Measurements from ENCODE around the gene LGALS7. TPM values are rescaled to one million over a fixed set of nuclear protein-coding genes. Genes with fewer than 3 reads are reported as not detected.

Gene LGALS7
- total RNA-seq, 1 donor from 2014 or later = not detected

DNA sequence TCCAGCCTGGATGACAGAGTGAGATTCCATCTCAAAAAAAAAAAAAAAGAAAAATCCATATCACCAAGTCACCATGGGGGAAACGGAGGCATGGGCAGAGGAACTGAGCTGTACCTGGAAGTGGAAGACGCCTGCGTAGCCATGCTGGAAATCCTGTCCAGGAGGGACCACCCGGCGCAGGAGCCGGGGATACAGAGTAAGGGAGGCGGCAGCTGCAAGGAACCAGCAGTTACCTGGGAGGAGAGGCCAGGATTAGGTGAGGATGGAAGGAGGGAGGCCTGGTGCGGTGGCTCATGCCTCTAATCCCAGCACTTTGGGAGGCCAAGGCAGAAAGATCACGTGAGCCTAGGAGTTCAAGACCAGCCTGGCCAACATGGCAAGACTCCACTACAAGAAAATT, 31.0 kb downstream of the LGALS7 start:
- H3K79me2 ChIP-seq (ENCODE audit: low read depth) = no peaks in the 10 kb centered on the region
- peaks cover 15% of the 10 kb centered on the region for H3K27me3 Mint-ChIP-seq (ENCODE audit: insufficient read depth, low read depth)
- no peaks in the 10 kb centered on the region for H3K36me3 ChIP-seq
- no peaks in the 10 kb centered on the region for H3K9me3 Mint-ChIP-seq
- TF ChIP-seq EZH2 (IDR thresholded peaks at IDR 0.05) (no peak), EZH2phosphoT487 (IDR thresholded peaks at IDR 0.05) (no peak)
- TF ChIP-seq, protein P1, sequence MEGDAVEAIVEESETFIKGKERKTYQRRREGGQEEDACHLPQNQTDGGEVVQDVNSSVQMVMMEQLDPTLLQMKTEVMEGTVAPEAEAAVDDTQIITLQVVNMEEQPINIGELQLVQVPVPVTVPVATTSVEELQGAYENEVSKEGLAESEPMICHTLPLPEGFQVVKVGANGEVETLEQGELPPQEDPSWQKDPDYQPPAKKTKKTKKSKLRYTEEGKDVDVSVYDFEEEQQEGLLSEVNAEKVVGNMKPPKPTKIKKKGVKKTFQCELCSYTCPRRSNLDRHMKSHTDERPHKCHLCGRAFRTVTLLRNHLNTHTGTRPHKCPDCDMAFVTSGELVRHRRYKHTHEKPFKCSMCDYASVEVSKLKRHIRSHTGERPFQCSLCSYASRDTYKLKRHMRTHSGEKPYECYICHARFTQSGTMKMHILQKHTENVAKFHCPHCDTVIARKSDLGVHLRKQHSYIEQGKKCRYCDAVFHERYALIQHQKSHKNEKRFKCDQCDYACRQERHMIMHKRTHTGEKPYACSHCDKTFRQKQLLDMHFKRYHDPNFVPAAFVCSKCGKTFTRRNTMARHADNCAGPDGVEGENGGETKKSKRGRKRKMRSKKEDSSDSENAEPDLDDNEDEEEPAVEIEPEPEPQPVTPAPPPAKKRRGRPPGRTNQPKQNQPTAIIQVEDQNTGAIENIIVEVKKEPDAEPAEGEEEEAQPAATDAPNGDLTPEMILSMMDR (IDR thresholded peaks at IDR 0.05) = no peak
- no peak overlapping the region for H3K4me3 Mint-ChIP-seq
- H4K20me1 ChIP-seq (ENCODE audit: low read depth) = no peaks in the 10 kb centered on the region
- peaks cover under 1% of the 10 kb centered on the region for H3K4me1 ChIP-seq
- peaks cover 8% of the 10 kb centered on the region for H3K27me3 ChIP-seq
- no peaks in the 10 kb centered on the region for H3F3A ChIP-seq (ENCODE audit: low read depth)
- H3K27ac ChIP-seq = no peak overlapping the region
- H3K4me3 ChIP-seq = no peak overlapping the region
- peaks cover 2% of the 10 kb centered on the region for H3K36me3 Mint-ChIP-seq
- H2AFZ ChIP-seq (replicated peaks) = no peak overlapping the region
- no peak overlapping the region for H3K27ac Mint-ChIP-seq
- DNase-seq (ENCODE audit: low spot score) = no peak
- no peak overlapping the region for H3K9ac ChIP-seq
- H3K9me3 ChIP-seq (ENCODE audit: low read depth) = no peaks in the 10 kb centered on the region
- no peak overlapping the region for H3K4me2 ChIP-seq
- H3K4me1 Mint-ChIP-seq = peaks cover 6% of the 10 kb centered on the region

DNA sequence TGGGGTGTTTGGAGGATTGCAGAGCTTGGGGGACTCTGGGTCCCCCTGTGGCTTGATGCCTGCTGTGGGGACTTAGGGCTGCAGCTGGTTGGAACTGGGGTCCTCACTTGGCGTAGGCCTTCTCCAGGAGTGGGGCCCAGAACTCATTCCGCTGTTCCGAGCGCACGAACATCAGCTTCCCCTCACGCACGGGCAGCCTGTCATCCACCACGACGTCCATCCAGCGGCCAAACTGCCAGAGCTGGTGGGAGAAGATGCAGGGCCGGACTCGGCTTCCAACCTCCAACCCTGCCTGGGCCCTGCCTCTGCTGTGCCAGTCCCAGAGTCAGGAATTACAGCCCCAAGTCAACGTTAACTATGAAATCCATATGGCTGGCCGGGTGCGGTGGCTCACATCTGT, 31.6 kb downstream of the LGALS7 start:
- H3K27me3 ChIP-seq = peaks cover 14% of the 10 kb centered on the region
- Mint-ChIP-seq H3K36me3 (peaks cover 2% of the 10 kb centered on the region), H3K9me3 (no peaks in the 10 kb centered on the region), H3K27ac (no peak overlapping the region), H3K27me3 (ENCODE audit: insufficient read depth, low read depth) (peaks cover 15% of the 10 kb centered on the region), H3K4me3 (no peak overlapping the region), H3K4me1 (peaks cover 6% of the 10 kb centered on the region)
- H3K79me2 ChIP-seq (ENCODE audit: low read depth) = no peaks in the 10 kb centered on the region
- no peak overlapping the region for H2AFZ ChIP-seq (replicated peaks)
- no peaks in the 10 kb centered on the region for H3K9me3 ChIP-seq (ENCODE audit: low read depth)
- H3K4me3 ChIP-seq = no peak overlapping the region
- DNase-seq (ENCODE audit: low spot score) = no peak
- H3K9ac ChIP-seq = no peak overlapping the region
- H3K36me3 ChIP-seq = no peaks in the 10 kb centered on the region
- no peak overlapping the region for H3K4me2 ChIP-seq
- TF ChIP-seq, protein P1 (IDR thresholded peaks at IDR 0.05) = no peak
- no peaks in the 10 kb centered on the region for H4K20me1 ChIP-seq (ENCODE audit: low read depth)
- no peaks in the 10 kb centered on the region for H3F3A ChIP-seq (ENCODE audit: low read depth)
- H3K4me1 ChIP-seq = peaks cover 4% of the 10 kb centered on the region
- no peak overlapping the region for H3K27ac ChIP-seq

DNA sequence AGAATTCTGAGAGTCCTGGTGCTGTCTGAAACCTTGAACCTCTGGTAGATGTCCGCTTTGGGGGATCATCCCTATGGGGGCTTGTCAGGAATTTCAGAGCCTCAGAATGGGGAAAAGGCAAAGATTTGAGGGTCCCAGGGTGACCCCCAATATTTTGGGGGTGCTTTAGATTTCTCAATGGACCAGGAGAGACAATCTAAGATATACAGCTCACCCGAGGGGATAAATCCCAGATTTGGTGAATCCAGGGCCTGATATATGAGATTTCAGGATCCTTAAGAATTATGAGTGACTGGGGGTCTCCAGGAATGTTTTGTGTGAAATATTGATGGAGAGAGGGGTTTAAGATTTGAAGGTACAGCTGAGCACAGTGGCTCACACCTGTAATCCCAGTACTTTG, 32.4 kb downstream of the LGALS7 start:
- no peak overlapping the region for H3K27ac Mint-ChIP-seq
- no peak overlapping the region for H3K4me2 ChIP-seq
- H3K79me2 ChIP-seq (ENCODE audit: low read depth) = no peaks in the 10 kb centered on the region
- no peaks in the 10 kb centered on the region for H3F3A ChIP-seq (ENCODE audit: low read depth)
- H3K36me3 ChIP-seq = no peaks in the 10 kb centered on the region
- H3K27me3 Mint-ChIP-seq (ENCODE audit: insufficient read depth, low read depth) = peaks cover 15% of the 10 kb centered on the region
- H3K27me3 ChIP-seq = peaks cover 22% of the 10 kb centered on the region
- no peaks in the 10 kb centered on the region for H3K9me3 ChIP-seq (ENCODE audit: low read depth)
- H3K4me1 Mint-ChIP-seq = peaks cover 6% of the 10 kb centered on the region
- no peak overlapping the region for H3K27ac ChIP-seq
- TF ChIP-seq, protein P1 (IDR thresholded peaks at IDR 0.05) = no peak
- TF ChIP-seq EZH2phosphoT487 (IDR thresholded peaks at IDR 0.05) = no peak
- no peak for TF ChIP-seq EZH2 (IDR thresholded peaks at IDR 0.05)
- H3K9ac ChIP-seq = no peak overlapping the region
- no peaks in the 10 kb centered on the region for H4K20me1 ChIP-seq (ENCODE audit: low read depth)
- H3K4me3 ChIP-seq = no peak overlapping the region
- peaks cover 2% of the 10 kb centered on the region for H3K36me3 Mint-ChIP-seq
- no peaks in the 10 kb centered on the region for H3K9me3 Mint-ChIP-seq
- H3K4me3 Mint-ChIP-seq = no peak overlapping the region
- peaks cover 4% of the 10 kb centered on the region for H3K4me1 ChIP-seq
- no peak overlapping the region for H2AFZ ChIP-seq (replicated peaks)
- no peak for DNase-seq (ENCODE audit: low spot score)

DNA sequence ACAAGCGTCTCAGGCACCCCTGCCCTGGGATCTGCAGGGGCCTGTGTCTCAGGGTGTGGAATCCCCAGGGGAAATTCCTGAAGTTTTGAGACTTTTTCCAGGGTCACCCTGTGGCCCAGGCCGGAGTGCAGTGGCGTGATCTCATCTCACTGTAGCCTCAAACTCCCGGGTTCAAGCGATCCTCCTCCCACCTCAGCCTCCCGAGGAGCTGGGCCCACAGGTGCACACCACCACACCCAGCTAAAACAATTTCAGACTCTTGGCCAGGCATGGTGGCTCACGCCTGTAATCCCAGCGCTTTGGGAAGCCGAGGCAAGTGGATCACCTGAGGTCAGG, 33.1 kb downstream of the LGALS7 start:
- no peak for DNase-seq (ENCODE audit: low spot score)
- no peak for TF ChIP-seq EZH2 (IDR thresholded peaks at IDR 0.05)
- TF ChIP-seq, protein P1 (IDR thresholded peaks at IDR 0.05) = no peak
- TF ChIP-seq EZH2phosphoT487 (IDR thresholded peaks at IDR 0.05) = no peak
- Histone ChIP-seq H3K27me3 (peaks cover 22% of the 10 kb centered on the region), H3K4me2 (no peak overlapping the region), H3K27ac (no peak overlapping the region), H3F3A (ENCODE audit: low read depth) (peaks cover 2% of the 10 kb centered on the region), H3K4me3 (no peak overlapping the region), H3K36me3 (no peaks in the 10 kb centered on the region), H3K79me2 (ENCODE audit: low read depth) (no peaks in the 10 kb centered on the region), H4K20me1 (ENCODE audit: low read depth) (no peaks in the 10 kb centered on the region), H2AFZ (replicated peaks) (no peak overlapping the region), H3K4me1 (peaks cover 4% of the 10 kb centered on the region), H3K9me3 (ENCODE audit: low read depth) (no peaks in the 10 kb centered on the region), H3K9ac (no peak overlapping the region)
- no peak overlapping the region for H3K27ac Mint-ChIP-seq
- H3K27me3 Mint-ChIP-seq (ENCODE audit: insufficient read depth, low read depth) = peaks cover 15% of the 10 kb centered on the region
- peaks cover 6% of the 10 kb centered on the region for H3K4me1 Mint-ChIP-seq
- no peak overlapping the region for H3K4me3 Mint-ChIP-seq
- peaks cover 2% of the 10 kb centered on the region for H3K36me3 Mint-ChIP-seq
- H3K9me3 Mint-ChIP-seq = no peaks in the 10 kb centered on the region

Data from neural progenitor cell (in vitro differentiated cells).